Upper lobe of right lung (tissue), 1 donor: ENCODE measurements around the gene HOXC10. TPM values are rescaled to one million over a fixed set of nuclear protein-coding genes. Genes with fewer than 3 reads are reported as not detected.

Experiments used
- ATAC-seq: fragments of 200-7000 bp; cut with Tn5 transposase; one replicate; pipeline ENCODE4 v1.9.1; 2020; ENCODE audit warnings: mild to moderate bottlenecking, moderate library complexity
- DNase-seq: peaks from one replicate; pipeline ENCODE4 v3.0.0-alpha.2; 2020
- H3K27ac ChIP-seq: fragments of 200-600 bp; one replicate; pipeline ENCODE4 v1.8.0; 2022
- H3K27me3 ChIP-seq: fragments of 200-600 bp; one replicate; pipeline ENCODE4 v1.8.0; 2022; ENCODE audit warnings: mild to moderate bottlenecking
- H3K36me3 ChIP-seq: fragments of 200-600 bp; one replicate; pipeline ENCODE4 v1.8.0; 2022
- H3K4me1 ChIP-seq: fragments of 200-600 bp; one replicate; pipeline ENCODE4 v1.8.0; 2022
- H3K4me3 ChIP-seq: fragments of 200-600 bp; one replicate; pipeline ENCODE4 v1.8.0; 2022; ENCODE audit warnings: mild to moderate bottlenecking
- H3K9me3 ChIP-seq: fragments of 200-600 bp; one replicate; pipeline ENCODE4 v1.8.0; 2022
- CTCF ChIP-seq: fragments of 200-600 bp; IDR thresholded peaks from one replicate; pipeline ENCODE4 v1.8.0; 2022; ENCODE audit warnings: antibody characterized with exemption
- intact Hi-C: fragments of 100-400 bp; cut with DNase I; formaldehyde crosslinking; loops from one replicate; pipeline ENCODE4 v1.11.0; 2022
- total RNA-seq: library from RNA; stranded (reverse); fragmentation: NEBNext Ultra II Directional; extraction: Animal tissue kit (Norgen Biotek cat#: 25700); gene quantifications from one replicate; pipeline ENCODE4 v1.2.1, GENCODE V29; 2021
- donor health status: DM: no; HTN: yes; CAD: no; lungs with severe emphysema.

HOXC10 gene
- total RNA-seq, 1 donor from 2014 or later: not detected

GRCh38 chr12:53966085-53966384 lies 18.9 kb upstream of the HOXC10 start:
- H3K9me3 ChIP-seq: no peaks in the 10 kb centered on the region
- TF ChIP-seq CTCF: no peak
- intact Hi-C loops: no loop called here
- H3K27me3 ChIP-seq: peaks cover 100% of the 10 kb centered on the region
- H3K4me1 ChIP-seq: no peaks in the 10 kb centered on the region
- no peak for ATAC-seq
- no peaks in the 10 kb centered on the region for H3K36me3 ChIP-seq
- no peak overlapping the region for H3K4me3 ChIP-seq
- no peak overlapping the region for H3K27ac ChIP-seq
- DNase-seq: no peak

- Histone ChIP-seq H3K4me3 (no peak overlapping the region), H3K4me1 (no peaks in the 10 kb centered on the region), H3K27ac (no peak overlapping the region), H3K9me3 (no peaks in the 10 kb centered on the region), H3K36me3 (no peaks in the 10 kb centered on the region), H3K27me3 (peaks cover 100% of the 10 kb centered on the region)
- no peak for TF ChIP-seq CTCF
- ATAC-seq (no peak), DNase-seq (no peak)
- intact Hi-C loops: no loop called here
These were observed 18.4 kb upstream of the HOXC10 start for GRCh38 chr12:53966385-53967133.

GRCh38 chr12:53967421-53967925 lies 17.5 kb upstream of the HOXC10 start:
- Histone ChIP-seq H3K9me3 (no peaks in the 10 kb centered on the region), H3K4me1 (no peaks in the 10 kb centered on the region), H3K27ac (no peak overlapping the region), H3K4me3 (no peak overlapping the region), H3K36me3 (no peaks in the 10 kb centered on the region), H3K27me3 (peaks cover 100% of the 10 kb centered on the region)
- TF ChIP-seq CTCF: no peak
- ATAC-seq (no peak), DNase-seq (no peak)
- intact Hi-C loops: no loop called here

- DNase-seq (no peak), ATAC-seq (no peak)
- Histone ChIP-seq H3K9me3 (no peaks in the 10 kb centered on the region), H3K27ac (no peak overlapping the region), H3K27me3 (peaks cover 100% of the 10 kb centered on the region), H3K36me3 (no peaks in the 10 kb centered on the region), H3K4me3 (no peak overlapping the region), H3K4me1 (peaks cover 4% of the 10 kb centered on the region)
- intact Hi-C loops: no loop called here
- TF ChIP-seq CTCF: no peak
These were observed 16.5 kb upstream of the HOXC10 start for GRCh38 chr12:53968214-53969127.

- H3K4me3 ChIP-seq: no peak overlapping the region
- peaks cover 100% of the 10 kb centered on the region for H3K27me3 ChIP-seq
- peaks cover 11% of the 10 kb centered on the region for H3K4me1 ChIP-seq
- no peaks in the 10 kb centered on the region for H3K36me3 ChIP-seq
- intact Hi-C loops: no loop called here
- ATAC-seq (no peak), DNase-seq (no peak)
- TF ChIP-seq CTCF: no peak
- no peak overlapping the region for H3K27ac ChIP-seq
- no peaks in the 10 kb centered on the region for H3K9me3 ChIP-seq
These were observed 15.2 kb upstream of the HOXC10 start for GRCh38 chr12:53969588-53970259.
